Activated T-cell treated with anti-CD3 and anti-CD28 coated beads, Interleukin-2, amount 50 U/mL, for 4 hours (primary cell): ENCODE data around the gene PACRG. TPM values are rescaled to one million over a fixed set of nuclear protein-coding genes. Genes with fewer than 3 reads are reported as not detected.

Experiments used
- ATAC-seq, 2 donors: fragments of 200-7000 bp; cut with Tn5 transposase; one replicate each; pipeline ENCODE4 v1.10.0; 2021
- DNase-seq: peaks from one replicate; pipeline ENCODE4 v3.0.0-alpha.2; 2020
- H3K27me3 Mint-ChIP-seq: one replicate; pipeline ENCODE4 v1.8.0; 2021; ENCODE audit warnings: low read depth, mixed read lengths
- H3K36me3 Mint-ChIP-seq: one replicate; pipeline ENCODE4 v1.8.0; 2022; ENCODE audit warnings: mixed read lengths; ENCODE audit not compliant: insufficient read depth
- H3K4me1 Mint-ChIP-seq: one replicate; pipeline ENCODE4 v1.8.0; 2021; ENCODE audit warnings: low read depth, mixed read lengths
- H3K4me3 Mint-ChIP-seq: one replicate; pipeline ENCODE4 v1.8.0; 2021; ENCODE audit warnings: mild to moderate bottlenecking, moderate library complexity, mixed read lengths
- H3K9me3 Mint-ChIP-seq: one replicate; pipeline ENCODE4 v1.8.0; 2021; ENCODE audit warnings: mixed read lengths
- total RNA-seq, 3 donors: library from RNA; stranded (reverse); gene quantifications; one replicate each; pipeline ENCODE4 v1.2.1, GENCODE V29; 2021

Gene PACRG
- total RNA-seq, 3 donors from 2014 or later, result not detected

- H3K9me3 Mint-ChIP-seq, result no peaks in the 10 kb centered on the region
- H3K36me3 Mint-ChIP-seq, result no peaks in the 10 kb centered on the region
- DNase-seq (no peak), ATAC-seq (no peak)
- no peaks in the 10 kb centered on the region for H3K4me1 Mint-ChIP-seq
- H3K4me3 Mint-ChIP-seq, result no peak overlapping the region
- H3K27me3 Mint-ChIP-seq, result no peaks in the 10 kb centered on the region
Observed at GRCh38 chr6:162700966-162701365, 26.8 kb upstream of the PACRG start.

DNA sequence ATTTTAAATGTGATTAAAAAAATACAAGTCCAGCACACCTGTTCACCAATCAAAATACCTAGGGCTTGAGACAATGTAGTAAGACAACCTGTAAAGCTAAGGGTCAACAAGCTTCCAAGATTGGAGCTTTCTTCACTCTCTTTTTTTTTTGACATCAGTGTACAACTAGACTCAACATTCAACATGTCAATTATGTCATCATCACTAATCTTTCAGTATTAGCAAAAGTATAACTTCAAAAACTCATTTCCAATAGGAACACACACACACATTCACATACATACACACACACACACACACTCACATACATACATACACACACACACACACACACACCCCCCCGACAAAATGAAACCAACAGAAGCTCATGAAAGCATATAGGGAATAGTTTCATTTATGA is 26.2 kb upstream of the PACRG start:
- H3K27me3 Mint-ChIP-seq, result no peaks in the 10 kb centered on the region
- no peaks in the 10 kb centered on the region for H3K4me1 Mint-ChIP-seq
- ATAC-seq, result no peak
- no peak overlapping the region for H3K4me3 Mint-ChIP-seq
- DNase-seq, result no peak
- no peaks in the 10 kb centered on the region for H3K9me3 Mint-ChIP-seq
- no peaks in the 10 kb centered on the region for H3K36me3 Mint-ChIP-seq

DNA sequence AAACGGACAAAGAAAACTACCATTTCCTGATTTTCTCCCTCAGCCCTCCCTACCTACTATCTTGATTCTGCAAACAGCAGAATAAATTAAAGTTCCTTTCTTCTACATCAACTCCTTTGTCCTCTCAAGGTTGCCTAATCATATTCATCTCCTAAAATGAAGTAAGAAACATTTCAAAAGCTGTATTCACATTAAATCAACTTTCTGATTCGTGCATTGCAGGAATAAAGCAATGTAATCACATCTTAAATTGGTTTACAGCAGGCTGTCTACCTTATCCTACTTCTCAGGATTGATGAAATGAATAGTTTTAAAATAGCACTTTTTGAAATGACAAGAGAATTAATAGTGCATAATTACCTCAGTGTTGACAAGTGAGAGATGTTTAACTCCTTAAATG is 25.3 kb upstream of the PACRG start:
- ATAC-seq (no peak), DNase-seq (no peak)
- Mint-ChIP-seq H3K4me3 (no peak overlapping the region), H3K36me3 (no peaks in the 10 kb centered on the region), H3K27me3 (no peaks in the 10 kb centered on the region), H3K9me3 (no peaks in the 10 kb centered on the region), H3K4me1 (no peaks in the 10 kb centered on the region)

DNA sequence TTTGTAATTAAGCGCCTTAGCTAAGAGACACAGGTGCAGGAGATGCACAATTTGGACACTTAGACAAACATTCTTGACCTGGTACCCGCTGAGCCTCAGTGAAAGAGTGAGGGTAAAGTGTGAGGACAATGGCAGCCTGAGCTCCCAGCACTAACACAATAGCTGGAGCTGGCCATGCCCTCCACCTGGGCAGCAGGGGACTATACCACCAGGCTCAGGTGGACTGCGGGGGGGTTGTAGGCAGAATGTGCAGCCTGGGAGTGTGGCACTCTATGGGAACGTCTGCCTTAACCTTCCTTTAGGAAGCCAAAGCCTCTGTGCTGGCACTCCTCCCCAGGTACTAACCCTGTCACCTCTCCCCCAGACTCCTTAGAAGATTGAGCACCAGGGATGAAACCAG is 23.8 kb upstream of the PACRG start:
- DNase-seq, result no peak
- Mint-ChIP-seq H3K36me3 (no peaks in the 10 kb centered on the region), H3K9me3 (no peaks in the 10 kb centered on the region)

DNA sequence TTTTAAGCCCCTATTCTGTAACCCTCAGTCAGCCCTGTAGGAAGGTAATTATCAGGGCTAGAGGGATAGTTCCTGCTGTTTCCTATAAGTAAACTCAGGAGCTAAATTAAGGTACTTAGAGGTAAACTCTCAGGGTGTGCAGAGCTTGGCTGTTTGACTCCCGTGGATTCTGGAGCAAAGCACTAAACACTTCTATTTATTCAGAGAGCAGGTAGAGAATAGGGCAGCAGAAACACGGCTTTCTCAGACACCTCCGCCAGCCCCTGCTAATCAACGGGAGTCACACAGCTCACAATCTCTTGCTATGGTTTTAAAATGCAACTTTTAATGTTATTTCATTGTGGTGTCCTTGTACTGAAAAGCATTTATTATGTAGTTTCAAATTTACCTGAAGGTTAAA is 22.0 kb upstream of the PACRG start:
- Mint-ChIP-seq H3K36me3 (no peaks in the 10 kb centered on the region), H3K4me3 (no peak overlapping the region), H3K27me3 (no peaks in the 10 kb centered on the region), H3K4me1 (no peaks in the 10 kb centered on the region), H3K9me3 (no peaks in the 10 kb centered on the region)
- ATAC-seq (no peak), DNase-seq (no peak)

More for the DNA sequence above, 23.8 kb upstream of the PACRG start:
- Mint-ChIP-seq H3K4me1 (no peaks in the 10 kb centered on the region), H3K27me3 (no peaks in the 10 kb centered on the region), H3K4me3 (no peak overlapping the region)
- ATAC-seq, result no peak

GRCh38 chr6:162706232-162706631 is 21.5 kb upstream of the PACRG start:
- H3K36me3 Mint-ChIP-seq, result no peaks in the 10 kb centered on the region
- H3K27me3 Mint-ChIP-seq, result no peaks in the 10 kb centered on the region
- H3K9me3 Mint-ChIP-seq, result no peaks in the 10 kb centered on the region
- H3K4me1 Mint-ChIP-seq, result no peaks in the 10 kb centered on the region
- no peak overlapping the region for H3K4me3 Mint-ChIP-seq
- ATAC-seq (no peak), DNase-seq (no peak)

- no peaks in the 10 kb centered on the region for H3K4me1 Mint-ChIP-seq
- H3K36me3 Mint-ChIP-seq, result no peaks in the 10 kb centered on the region
Observed at GRCh38 chr6:162708971-162709370, 18.8 kb upstream of the PACRG start.

DNA sequence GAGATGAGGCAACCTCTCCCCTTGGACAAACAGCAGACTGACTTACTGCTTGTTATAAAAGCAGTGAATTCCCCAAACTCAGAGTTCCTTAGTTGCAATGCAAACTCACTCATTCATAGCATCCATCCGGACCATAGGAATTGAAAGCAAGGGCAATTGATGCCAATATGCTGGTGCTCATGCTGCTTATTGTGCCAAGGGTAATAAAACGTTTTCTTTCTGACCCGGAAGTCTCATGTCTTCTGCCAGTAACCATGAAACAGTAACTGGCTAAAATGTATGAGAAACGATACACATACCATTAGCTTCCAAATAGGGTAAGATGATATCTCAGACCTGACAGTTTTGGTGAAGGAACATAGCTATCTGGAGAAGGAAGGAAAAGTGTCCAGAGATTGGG is 18.3 kb upstream of the PACRG start:
- ATAC-seq, result no peak

More at GRCh38 chr6:162708971-162709370, 18.8 kb upstream of the PACRG start:
- Mint-ChIP-seq H3K27me3 (no peaks in the 10 kb centered on the region), H3K9me3 (no peaks in the 10 kb centered on the region), H3K4me3 (no peak overlapping the region)
- DNase-seq, result no peak
- ATAC-seq, result no peak

GRCh38 chr6:162710419-162710818 is 17.4 kb upstream of the PACRG start:
- Mint-ChIP-seq H3K27me3 (no peaks in the 10 kb centered on the region), H3K4me1 (no peaks in the 10 kb centered on the region), H3K4me3 (no peak overlapping the region), H3K36me3 (no peaks in the 10 kb centered on the region), H3K9me3 (no peaks in the 10 kb centered on the region)
- ATAC-seq (no peak), DNase-seq (no peak)

More for the DNA sequence above, 18.3 kb upstream of the PACRG start:
- no peaks in the 10 kb centered on the region for H3K4me1 Mint-ChIP-seq
- H3K4me3 Mint-ChIP-seq, result no peak overlapping the region
- no peaks in the 10 kb centered on the region for H3K36me3 Mint-ChIP-seq
- H3K9me3 Mint-ChIP-seq, result no peaks in the 10 kb centered on the region
- H3K27me3 Mint-ChIP-seq, result no peaks in the 10 kb centered on the region
- no peak for DNase-seq

- H3K4me3 Mint-ChIP-seq, result no peak overlapping the region
- no peaks in the 10 kb centered on the region for H3K4me1 Mint-ChIP-seq
- H3K9me3 Mint-ChIP-seq, result no peaks in the 10 kb centered on the region
- ATAC-seq, result no peak
- DNase-seq, result no peak
- H3K27me3 Mint-ChIP-seq, result no peaks in the 10 kb centered on the region
- no peaks in the 10 kb centered on the region for H3K36me3 Mint-ChIP-seq
Observed at GRCh38 chr6:162710936-162711335, 16.8 kb upstream of the PACRG start.

DNA sequence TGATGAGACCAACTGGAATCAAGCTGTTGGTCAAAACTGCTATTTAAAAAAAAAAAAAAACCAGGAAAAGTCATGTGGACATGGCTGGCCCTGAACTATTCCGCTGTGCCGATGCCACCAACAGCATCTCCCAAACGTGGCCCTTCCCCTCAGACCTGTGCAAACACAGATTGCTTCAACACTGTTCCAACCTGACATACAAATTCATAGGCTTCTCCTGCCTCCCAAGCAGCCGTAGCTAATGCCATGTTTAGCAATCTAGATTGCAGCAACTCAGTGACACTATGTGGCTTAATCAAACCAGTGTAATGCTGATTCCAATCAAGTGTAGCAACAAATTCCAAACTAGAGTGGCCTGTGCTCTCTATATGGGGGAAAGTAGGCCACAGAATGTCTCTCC is 16.4 kb upstream of the PACRG start:
- H3K9me3 Mint-ChIP-seq, result no peaks in the 10 kb centered on the region
- no peaks in the 10 kb centered on the region for H3K4me1 Mint-ChIP-seq
- ATAC-seq, result no peak

GRCh38 chr6:162712694-162713093 is 15.1 kb upstream of the PACRG start:
- H3K27me3 Mint-ChIP-seq, result no peaks in the 10 kb centered on the region
- peaks cover 6% of the 10 kb centered on the region for H3K9me3 Mint-ChIP-seq
- H3K4me1 Mint-ChIP-seq, result no peaks in the 10 kb centered on the region
- H3K36me3 Mint-ChIP-seq, result peaks cover 2% of the 10 kb centered on the region
- no peak overlapping the region for H3K4me3 Mint-ChIP-seq
- DNase-seq, result no peak
- no peak for ATAC-seq

More for the DNA sequence above, 16.4 kb upstream of the PACRG start:
- Mint-ChIP-seq H3K27me3 (no peaks in the 10 kb centered on the region), H3K36me3 (no peaks in the 10 kb centered on the region), H3K4me3 (no peak overlapping the region)
- DNase-seq, result no peak

- H3K27me3 Mint-ChIP-seq, result no peaks in the 10 kb centered on the region
- no peak for ATAC-seq
- peaks cover 2% of the 10 kb centered on the region for H3K36me3 Mint-ChIP-seq
- no peaks in the 10 kb centered on the region for H3K4me1 Mint-ChIP-seq
- DNase-seq, result no peak
- no peak overlapping the region for H3K4me3 Mint-ChIP-seq
- H3K9me3 Mint-ChIP-seq, result peaks cover 6% of the 10 kb centered on the region
Observed at GRCh38 chr6:162713974-162714780, 13.6 kb upstream of the PACRG start.

- Mint-ChIP-seq H3K9me3 (peaks cover 6% of the 10 kb centered on the region), H3K27me3 (no peaks in the 10 kb centered on the region), H3K4me1 (no peaks in the 10 kb centered on the region), H3K4me3 (no peak overlapping the region), H3K36me3 (peaks cover 2% of the 10 kb centered on the region)
- no peak for ATAC-seq
- no peak for DNase-seq
Observed at GRCh38 chr6:162715601-162716000, 12.2 kb upstream of the PACRG start.

- DNase-seq, result no peak
Observed at GRCh38 chr6:162719528-162719927, 8.2 kb upstream of the PACRG start.

More at GRCh38 chr6:162719528-162719927, 8.2 kb upstream of the PACRG start:
- Mint-ChIP-seq H3K9me3 (peaks cover 6% of the 10 kb centered on the region), H3K36me3 (peaks cover 2% of the 10 kb centered on the region), H3K27me3 (no peaks in the 10 kb centered on the region), H3K4me1 (no peaks in the 10 kb centered on the region), H3K4me3 (no peak overlapping the region)
- ATAC-seq, result no peak
